GM18511 (cell line): Measurements from ENCODE around the gene SLMAP.

Experiments
- ATAC-seq: cut with Tn5 transposase; IDR thresholded peaks from one replicate; pipeline ENCODE4 v1.9.1; 2021; ENCODE audit warnings: mild to moderate bottlenecking, moderate library complexity; ENCODE audit not compliant: unreplicated experiment

SLMAP gene

GRCh38 chr3:57929988-57930387 lies 173.9 kb downstream of the SLMAP start:
- ATAC-seq: no peak

GRCh38 chr3:57933602-57934001 lies 177.5 kb downstream of the SLMAP start:
- ATAC-seq: no peak

GRCh38 chr3:57934373-57934772 lies 178.3 kb downstream of the SLMAP start:
- no peak for ATAC-seq

GRCh38 chr3:57935539-57935938 lies 179.4 kb downstream of the SLMAP start:
- ATAC-seq: no peak

GRCh38 chr3:57937092-57937491 lies 181.0 kb downstream of the SLMAP start:
- no peak for ATAC-seq

- ATAC-seq: no peak
Observed at GRCh38 chr3:57939775-57940174, 183.7 kb downstream of the SLMAP start.

- no peak for ATAC-seq
Observed at GRCh38 chr3:57942388-57942787, 186.3 kb downstream of the SLMAP start.

GRCh38 chr3:57942872-57943283 lies 186.8 kb downstream of the SLMAP start:
- no peak for ATAC-seq

- ATAC-seq: no peak
Observed at GRCh38 chr3:57943525-57944495, 187.7 kb downstream of the SLMAP start.

- no peak for ATAC-seq
Observed at GRCh38 chr3:57946970-57947381, 190.9 kb downstream of the SLMAP start.

GRCh38 chr3:57948080-57948671 lies 192.1 kb downstream of the SLMAP start:
- no peak for ATAC-seq

- ATAC-seq: no peak
Observed at GRCh38 chr3:57948781-57949242, 192.7 kb downstream of the SLMAP start.

GRCh38 chr3:57949344-57949743 lies 193.2 kb downstream of the SLMAP start:
- no peak for ATAC-seq

GRCh38 chr3:57949785-57950615 lies 193.9 kb downstream of the SLMAP start:
- no peak for ATAC-seq

GRCh38 chr3:57951066-57951882 lies 195.2 kb downstream of the SLMAP start:
- no peak for ATAC-seq

- no peak for ATAC-seq
Observed at GRCh38 chr3:57952208-57952631, 196.1 kb downstream of the SLMAP start.

GRCh38 chr3:57952651-57953050 lies 196.5 kb downstream of the SLMAP start:
- ATAC-seq: no peak

- ATAC-seq: no peak
Observed at GRCh38 chr3:57953576-57953975, 197.5 kb downstream of the SLMAP start.

- ATAC-seq: no peak
Observed at GRCh38 chr3:57956119-57956832, 200.2 kb downstream of the SLMAP start.

GRCh38 chr3:57956833-57957174 lies 200.7 kb downstream of the SLMAP start:
- no peak for ATAC-seq
